ENCODE measurements around the gene USP10. TPM values are rescaled to one million over a fixed set of nuclear protein-coding genes. Genes with fewer than 3 reads are reported as not detected.

The USP10 gene
- total RNA-seq, 4 donors from 2014 or later, result 31.7 to 56.1 (median 43.2) TPM

DNA sequence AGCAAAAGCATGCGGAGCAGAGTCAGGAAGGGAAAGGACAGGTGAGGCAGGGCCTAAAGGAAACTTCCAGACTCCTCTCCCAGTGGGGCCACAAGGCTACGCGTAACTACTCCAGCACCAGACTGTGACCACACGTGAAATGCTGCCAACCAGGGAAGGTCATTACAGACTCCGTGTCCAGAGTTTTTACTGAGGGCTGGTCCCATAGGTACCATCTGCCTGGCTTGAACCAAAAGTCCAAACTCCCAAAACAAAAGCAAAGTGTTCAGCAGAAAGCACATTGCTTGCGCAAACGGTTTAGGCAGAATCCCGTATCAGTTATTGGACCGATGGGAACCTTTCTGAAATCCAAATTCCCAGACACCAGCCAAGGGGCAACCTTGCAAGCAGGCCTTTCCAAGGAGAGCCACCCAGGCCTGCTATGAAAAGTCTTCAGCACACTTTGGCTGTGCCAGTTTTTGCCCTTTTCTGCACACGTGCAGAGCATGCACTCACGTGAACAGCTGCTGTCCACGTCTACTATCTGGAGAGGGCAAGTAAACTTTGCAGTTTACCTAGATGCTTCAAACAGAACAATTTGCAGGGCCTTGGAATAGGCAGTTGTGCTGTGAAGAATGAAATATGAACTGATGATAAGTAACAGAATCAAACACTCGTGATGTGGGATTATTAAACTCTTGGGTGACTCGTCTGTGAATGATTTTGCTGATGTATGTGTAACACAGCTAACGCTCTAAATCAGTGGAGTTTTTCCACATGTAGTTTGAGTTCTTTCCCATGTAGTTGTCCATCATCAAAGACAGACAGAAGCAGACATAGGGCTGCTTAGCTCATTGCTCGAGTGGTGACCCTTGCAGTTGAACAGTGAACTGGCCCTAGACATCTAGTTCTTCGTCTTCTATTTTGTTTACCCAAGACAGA, 61.9 kb downstream of the USP10 start:
- 83 to 84% methylated on average over 17 of the region's 17 CpGs for WGBS, 2 donors
- no peak overlapping the region for H3K27ac ChIP-seq
- TF ChIP-seq, protein P1, sequence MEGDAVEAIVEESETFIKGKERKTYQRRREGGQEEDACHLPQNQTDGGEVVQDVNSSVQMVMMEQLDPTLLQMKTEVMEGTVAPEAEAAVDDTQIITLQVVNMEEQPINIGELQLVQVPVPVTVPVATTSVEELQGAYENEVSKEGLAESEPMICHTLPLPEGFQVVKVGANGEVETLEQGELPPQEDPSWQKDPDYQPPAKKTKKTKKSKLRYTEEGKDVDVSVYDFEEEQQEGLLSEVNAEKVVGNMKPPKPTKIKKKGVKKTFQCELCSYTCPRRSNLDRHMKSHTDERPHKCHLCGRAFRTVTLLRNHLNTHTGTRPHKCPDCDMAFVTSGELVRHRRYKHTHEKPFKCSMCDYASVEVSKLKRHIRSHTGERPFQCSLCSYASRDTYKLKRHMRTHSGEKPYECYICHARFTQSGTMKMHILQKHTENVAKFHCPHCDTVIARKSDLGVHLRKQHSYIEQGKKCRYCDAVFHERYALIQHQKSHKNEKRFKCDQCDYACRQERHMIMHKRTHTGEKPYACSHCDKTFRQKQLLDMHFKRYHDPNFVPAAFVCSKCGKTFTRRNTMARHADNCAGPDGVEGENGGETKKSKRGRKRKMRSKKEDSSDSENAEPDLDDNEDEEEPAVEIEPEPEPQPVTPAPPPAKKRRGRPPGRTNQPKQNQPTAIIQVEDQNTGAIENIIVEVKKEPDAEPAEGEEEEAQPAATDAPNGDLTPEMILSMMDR (IDR thresholded peaks at IDR 0.05), result no peak
- no peak for TF ChIP-seq POLR2A (IDR thresholded peaks at IDR 0.05)
- TF ChIP-seq EP300 (IDR thresholded peaks at IDR 0.05), result no peak
- H3K27me3 ChIP-seq, result no peaks in the 10 kb centered on the region
- H3K36me3 ChIP-seq, result peaks cover 2 to 75% (median 17%) of the 10 kb centered on the region in 3 donors
- DNase-seq (ENCODE audit: low spot score in 2 of 2), result no peak
- peaks cover 0 to 14% (median 0%) of the 10 kb centered on the region in 4 donors for H3K4me1 ChIP-seq
- H3K9me3 ChIP-seq, result no peaks in the 10 kb centered on the region
- no peak overlapping the region for H3K4me3 ChIP-seq

DNA sequence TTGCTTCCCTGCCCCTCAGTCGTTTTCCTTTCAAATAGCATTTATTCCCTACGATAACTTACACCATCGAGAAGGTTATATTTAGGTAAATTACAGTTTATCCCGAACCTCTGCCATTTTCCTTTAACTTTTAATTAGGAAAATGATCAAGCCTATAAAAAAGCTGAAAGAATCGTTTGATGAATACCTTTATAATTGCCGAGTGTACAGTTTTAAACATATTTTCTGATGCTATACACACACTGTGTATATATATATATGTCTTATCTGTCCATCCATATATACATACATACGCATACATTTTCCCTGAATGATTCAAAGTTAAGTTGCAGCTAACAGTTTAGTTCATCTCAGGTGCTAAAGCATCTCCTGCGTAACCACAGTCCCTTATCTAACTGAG, 63.4 kb downstream of the USP10 start:
- 90 to 95% methylated on average over 8 of the region's 8 CpGs for WGBS, 2 donors
- Histone ChIP-seq H3K9me3 (no peaks in the 10 kb centered on the region), H3K4me3 (no peak overlapping the region), H3K27ac (no peak overlapping the region), H3K27me3 (no peaks in the 10 kb centered on the region), H3K4me1 (peaks cover 0 to 23% (median 0%) of the 10 kb centered on the region in 4 donors), H3K36me3 (peaks cover 2 to 80% (median 17%) of the 10 kb centered on the region in 3 donors)
- DNase-seq (ENCODE audit: low spot score in 2 of 2), result no peak
- TF ChIP-seq EP300 (IDR thresholded peaks at IDR 0.05) (no peak), POLR2A (IDR thresholded peaks at IDR 0.05) (no peak)
- TF ChIP-seq, protein P1 (IDR thresholded peaks at IDR 0.05), result no peak

DNA sequence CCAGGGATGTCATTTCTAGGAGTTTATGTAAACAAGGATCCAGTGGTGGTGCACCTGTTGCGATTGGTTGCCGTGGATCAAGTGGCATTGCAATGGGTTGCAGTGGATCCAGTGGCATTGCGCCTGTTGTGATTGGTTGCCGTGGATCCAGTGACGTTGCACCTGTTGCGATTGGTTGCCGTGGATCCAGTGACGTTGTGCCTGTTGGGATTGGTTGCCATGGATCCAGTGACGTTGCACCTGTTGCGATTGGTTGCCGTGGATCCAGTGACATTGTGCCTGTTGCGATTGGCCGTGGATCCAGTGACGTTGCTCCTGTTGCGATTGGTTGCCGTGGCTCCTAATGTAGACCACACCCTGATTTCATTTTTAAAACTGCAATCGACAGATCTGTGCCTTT, 63.8 kb downstream of the USP10 start:
- no peaks in the 10 kb centered on the region for H3K27me3 ChIP-seq
- H3K36me3 ChIP-seq, result peaks cover 2 to 84% (median 17%) of the 10 kb centered on the region in 3 donors
- no peaks in the 10 kb centered on the region for H3K9me3 ChIP-seq
- WGBS, 2 donors, result 92 to 96% methylated on average over 17 of the region's 17 CpGs
- no peak for DNase-seq (ENCODE audit: low spot score in 2 of 2)
- H3K4me3 ChIP-seq, result no peak overlapping the region
- H3K27ac ChIP-seq, result no peak overlapping the region
- TF ChIP-seq POLR2A (IDR thresholded peaks at IDR 0.05) (no peak), EP300 (IDR thresholded peaks at IDR 0.05) (no peak)
- TF ChIP-seq, protein P1 (IDR thresholded peaks at IDR 0.05), result no peak
- H3K4me1 ChIP-seq, result peaks cover 0 to 22% (median 0%) of the 10 kb centered on the region in 4 donors

DNA sequence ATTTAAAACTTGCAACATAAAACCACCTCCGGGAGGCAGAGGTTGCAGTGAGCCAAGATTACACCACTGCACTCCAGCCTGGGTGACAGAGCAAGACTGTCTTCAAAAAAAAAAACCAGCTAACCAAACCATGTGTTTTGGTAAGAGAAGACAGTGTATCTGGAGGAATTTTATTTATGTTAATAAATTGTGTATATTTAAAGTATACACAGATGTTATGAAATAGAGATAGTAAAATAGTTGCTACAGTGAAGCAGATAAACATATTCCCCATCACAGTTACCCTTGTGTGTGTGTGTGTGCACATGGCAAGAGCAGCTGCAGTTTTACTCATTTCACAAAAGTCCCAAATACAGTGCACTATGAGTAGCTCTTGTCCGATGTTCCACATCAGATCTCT, 65.2 kb downstream of the USP10 start:
- DNase-seq (ENCODE audit: low spot score in 2 of 2), result no peak
- Histone ChIP-seq H3K27ac (no peak overlapping the region), H3K36me3 (peaks cover 2 to 86% (median 17%) of the 10 kb centered on the region in 3 donors), H3K9me3 (no peaks in the 10 kb centered on the region), H3K27me3 (no peaks in the 10 kb centered on the region), H3K4me3 (no peak overlapping the region), H3K4me1 (peaks cover 0 to 19% (median 0%) of the 10 kb centered on the region in 4 donors)
- WGBS, 2 donors, result 69 to 75% methylated on average over 2 of the region's 2 CpGs
- no peak for TF ChIP-seq EP300 (IDR thresholded peaks at IDR 0.05)
- TF ChIP-seq POLR2A (IDR thresholded peaks at IDR 0.05), result no peak
- TF ChIP-seq, protein P1 (IDR thresholded peaks at IDR 0.05), result no peak

Data from tibial nerve (tissue), 4 donors.